Peyer's patch (tissue), 4 donors: ENCODE data around the gene KLHDC1. TPM values are rescaled to one million over a fixed set of nuclear protein-coding genes. Genes with fewer than 3 reads are reported as not detected.

ENCODE experiments used
- DNase-seq, 3 donors: peaks; one replicate each; pipeline ENCODE4 v3.0.0-alpha.2; 2017 to 2019
- H3K27ac ChIP-seq, 4 donors: fragments of 200-600 bp; sonication (generic); one replicate each; pipeline ENCODE4 v1.5.1; 2016 to 2019
- H3K27me3 ChIP-seq, 2 donors: fragments of 200-600 bp; sonication (generic); one replicate each; pipeline ENCODE4 v1.5.1; 2019
- H3K36me3 ChIP-seq, 3 donors: fragments of 200-600 bp; sonication (generic); one replicate each; pipeline ENCODE4 v1.5.1; 2016 to 2019
- H3K4me1 ChIP-seq, 4 donors: fragments of 200-600 bp; sonication (generic); one replicate each; pipeline ENCODE4 v1.5.1; 2016 to 2019
- H3K4me3 ChIP-seq, 4 donors: fragments of 200-600 bp; sonication (generic); 1 replicate in 3 of 4; 2 replicates in 1 of 4; pipeline ENCODE4 v1.5.1; 2016 to 2019; ENCODE audit warnings: mild to moderate bottlenecking in 1 of 4
- H3K9me3 ChIP-seq, 4 donors: fragments of 200-600 bp; sonication (generic); one replicate each; pipeline ENCODE4 v1.5.1; 2016 to 2019; ENCODE audit warnings: mild to moderate bottlenecking in 1 of 4
- CTCF ChIP-seq, 6 experiments: fragments of 450-650 bp in 4 of 6; fragments of 200-600 bp in 2 of 6; sonication (generic) in 1 of 6; IDR thresholded peaks; one replicate each; pipeline ENCODE4 v1.5.1; 2017 to 2019; ENCODE audit warnings: antibody characterized with exemption in 6 of 6, mild to moderate bottlenecking in 3 of 6, moderate library complexity in 1 of 6
- POLR2A ChIP-seq, 2 donors: fragments of 450-650 bp; IDR thresholded peaks; one replicate each; pipeline ENCODE4 v1.5.1; 2017; ENCODE audit warnings: antibody characterized with exemption in 2 of 2, mild to moderate bottlenecking in 2 of 2, moderate library complexity in 2 of 2
- total RNA-seq, 4 donors: library from RNA; depleted of rRNA; stranded (reverse); fragments of >200 nt; gene quantifications; one replicate each; pipeline ENCODE4 v1.1.0, GENCODE V29; 2016

The KLHDC1 gene
- total RNA-seq, 4 donors from 2014 or later: 2.3 to 28.1 (median 3.5) TPM

GRCh38 chr14:49670475-49670874, 22.4 kb upstream of the KLHDC1 start:
- no peak overlapping the region for H3K27ac ChIP-seq
- TF ChIP-seq POLR2A (IDR thresholded peaks at IDR 0.05) (no peak), CTCF (IDR thresholded peaks at IDR 0.05) (no peak)
- H3K9me3 ChIP-seq: no peaks in the 10 kb centered on the region
- no peak for DNase-seq
- H3K4me1 ChIP-seq: no peaks in the 10 kb centered on the region
- no peaks in the 10 kb centered on the region for H3K27me3 ChIP-seq
- peaks cover 0 to 4% (median 0%) of the 10 kb centered on the region in 3 donors for H3K36me3 ChIP-seq
- no peak overlapping the region for H3K4me3 ChIP-seq

- Histone ChIP-seq H3K27ac (no peak overlapping the region), H3K36me3 (peaks cover 0 to 4% (median 0%) of the 10 kb centered on the region in 3 donors), H3K4me3 (no peak overlapping the region), H3K4me1 (no peaks in the 10 kb centered on the region), H3K27me3 (no peaks in the 10 kb centered on the region), H3K9me3 (no peaks in the 10 kb centered on the region)
- TF ChIP-seq CTCF (IDR thresholded peaks at IDR 0.05): no peak
- no peak for TF ChIP-seq POLR2A (IDR thresholded peaks at IDR 0.05)
- DNase-seq: no peak
These were observed 19.3 kb upstream of the KLHDC1 start for GRCh38 chr14:49673586-49673985.

GRCh38 chr14:49677643-49678042, 15.3 kb upstream of the KLHDC1 start:
- H3K4me3 ChIP-seq: no peak overlapping the region
- no peak overlapping the region for H3K27ac ChIP-seq
- TF ChIP-seq CTCF (IDR thresholded peaks at IDR 0.05) (no peak), POLR2A (IDR thresholded peaks at IDR 0.05) (no peak)
- no peaks in the 10 kb centered on the region for H3K36me3 ChIP-seq
- no peaks in the 10 kb centered on the region for H3K4me1 ChIP-seq
- H3K9me3 ChIP-seq: no peaks in the 10 kb centered on the region
- DNase-seq: no peak
- H3K27me3 ChIP-seq: no peaks in the 10 kb centered on the region

- DNase-seq: no peak
- Histone ChIP-seq H3K27me3 (no peaks in the 10 kb centered on the region), H3K27ac (no peak overlapping the region), H3K4me3 (no peak overlapping the region), H3K9me3 (no peaks in the 10 kb centered on the region), H3K4me1 (no peaks in the 10 kb centered on the region), H3K36me3 (no peaks in the 10 kb centered on the region)
- TF ChIP-seq CTCF (IDR thresholded peaks at IDR 0.05): no peak
- TF ChIP-seq POLR2A (IDR thresholded peaks at IDR 0.05): no peak
These were observed 13.6 kb upstream of the KLHDC1 start for GRCh38 chr14:49679271-49679670.

GRCh38 chr14:49686425-49686824, 6.5 kb upstream of the KLHDC1 start:
- peaks cover 0 to 4% (median 0%) of the 10 kb centered on the region in 4 donors for H3K4me1 ChIP-seq
- TF ChIP-seq POLR2A (IDR thresholded peaks at IDR 0.05) (no peak), CTCF (IDR thresholded peaks at IDR 0.05) (no peak)
- H3K27ac ChIP-seq: no peak overlapping the region
- no peaks in the 10 kb centered on the region for H3K36me3 ChIP-seq
- no peaks in the 10 kb centered on the region for H3K27me3 ChIP-seq
- no peak overlapping the region for H3K4me3 ChIP-seq
- DNase-seq: no peak
- H3K9me3 ChIP-seq: no peaks in the 10 kb centered on the region
